Liver (tissue), 3 donors: ENCODE data around the gene ETV6.

Source experiments
- EGR1 ChIP-seq, 2 donors: IDR thresholded peaks; 2 replicates each; pipeline ENCODE4 v1.6.1; 2016 to 2018; ENCODE audit warnings: antibody characterized with exemption in 2 of 2, low read depth in 2 of 2
- GABPA ChIP-seq, 2 donors: IDR thresholded peaks in 1 of 2; conservative IDR thresholded peaks in 1 of 2; 2 replicates each; pipeline ENCODE4 v1.6.1; 2016; ENCODE audit warnings: antibody characterized with exemption in 2 of 2, mild to moderate bottlenecking in 1 of 2, moderate library complexity in 1 of 2
- HNF4G ChIP-seq: IDR thresholded peaks from 2 replicates; pipeline ENCODE4 v1.6.1; 2016; ENCODE audit warnings: antibody characterized with exemption
- JUND ChIP-seq, 2 donors: IDR thresholded peaks; 2 replicates each; pipeline ENCODE4 v1.6.1; 2016; ENCODE audit warnings: antibody characterized with exemption in 2 of 2
- RAD21 ChIP-seq, 2 donors: IDR thresholded peaks; 2 replicates each; pipeline ENCODE4 v1.6.1; 2016; ENCODE audit warnings: antibody characterized with exemption in 2 of 2, mild to moderate bottlenecking in 2 of 2
- RXRA ChIP-seq, 2 donors: IDR thresholded peaks; 2 replicates each; pipeline ENCODE4 v1.6.1; 2017 to 2018; ENCODE audit warnings: antibody characterized with exemption in 2 of 2, mild to moderate bottlenecking in 1 of 2
- SP1 ChIP-seq: IDR thresholded peaks from 2 replicates; pipeline ENCODE4 v1.6.1; 2018; ENCODE audit warnings: antibody characterized with exemption, mild to moderate bottlenecking
- YY1 ChIP-seq: IDR thresholded peaks from 2 replicates; pipeline ENCODE4 v1.6.1; 2016; ENCODE audit warnings: antibody characterized with exemption, mild to moderate bottlenecking
- ZBTB33 ChIP-seq: IDR thresholded peaks from 2 replicates; pipeline ENCODE4 v1.6.1; 2016; ENCODE audit warnings: antibody characterized with exemption
- TF ChIP-seq, protein P1 (sequence below): fragments of 150-350 bp; IDR thresholded peaks from 2 replicates; pipeline ENCODE4 v1.5.1; 2017; ENCODE audit warnings: improper control_type of control experiment, low read depth, low read length; ENCODE audit not compliant: missing input control
- TF ChIP-seq, protein P2 (sequence below): IDR thresholded peaks from 2 replicates; pipeline ENCODE4 v1.6.1; 2016; ENCODE audit warnings: antibody characterized with exemption
- TF ChIP-seq, protein P3 (sequence below): IDR thresholded peaks from 2 replicates; pipeline ENCODE4 v1.6.1; 2016; ENCODE audit warnings: antibody characterized with exemption
- TF ChIP-seq, protein P4 (sequence below): IDR thresholded peaks from 2 replicates; pipeline ENCODE4 v1.6.1; 2016; ENCODE audit warnings: antibody characterized with exemption, mild to moderate bottlenecking
- donor health status: healthy.
- donor health status: healthy.

- no peak for TF ChIP-seq YY1
- TF ChIP-seq, protein P1, sequence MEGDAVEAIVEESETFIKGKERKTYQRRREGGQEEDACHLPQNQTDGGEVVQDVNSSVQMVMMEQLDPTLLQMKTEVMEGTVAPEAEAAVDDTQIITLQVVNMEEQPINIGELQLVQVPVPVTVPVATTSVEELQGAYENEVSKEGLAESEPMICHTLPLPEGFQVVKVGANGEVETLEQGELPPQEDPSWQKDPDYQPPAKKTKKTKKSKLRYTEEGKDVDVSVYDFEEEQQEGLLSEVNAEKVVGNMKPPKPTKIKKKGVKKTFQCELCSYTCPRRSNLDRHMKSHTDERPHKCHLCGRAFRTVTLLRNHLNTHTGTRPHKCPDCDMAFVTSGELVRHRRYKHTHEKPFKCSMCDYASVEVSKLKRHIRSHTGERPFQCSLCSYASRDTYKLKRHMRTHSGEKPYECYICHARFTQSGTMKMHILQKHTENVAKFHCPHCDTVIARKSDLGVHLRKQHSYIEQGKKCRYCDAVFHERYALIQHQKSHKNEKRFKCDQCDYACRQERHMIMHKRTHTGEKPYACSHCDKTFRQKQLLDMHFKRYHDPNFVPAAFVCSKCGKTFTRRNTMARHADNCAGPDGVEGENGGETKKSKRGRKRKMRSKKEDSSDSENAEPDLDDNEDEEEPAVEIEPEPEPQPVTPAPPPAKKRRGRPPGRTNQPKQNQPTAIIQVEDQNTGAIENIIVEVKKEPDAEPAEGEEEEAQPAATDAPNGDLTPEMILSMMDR: no peak
- TF ChIP-seq, protein P2, sequence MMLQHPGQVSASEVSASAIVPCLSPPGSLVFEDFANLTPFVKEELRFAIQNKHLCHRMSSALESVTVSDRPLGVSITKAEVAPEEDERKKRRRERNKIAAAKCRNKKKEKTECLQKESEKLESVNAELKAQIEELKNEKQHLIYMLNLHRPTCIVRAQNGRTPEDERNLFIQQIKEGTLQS: no peak
- no peak for TF ChIP-seq SP1
- TF ChIP-seq RAD21 (IDR thresholded peaks at IDR 0.05): no peak
- no peak for TF ChIP-seq RXRA (IDR thresholded peaks at IDR 0.05)
- TF ChIP-seq, protein P3, sequence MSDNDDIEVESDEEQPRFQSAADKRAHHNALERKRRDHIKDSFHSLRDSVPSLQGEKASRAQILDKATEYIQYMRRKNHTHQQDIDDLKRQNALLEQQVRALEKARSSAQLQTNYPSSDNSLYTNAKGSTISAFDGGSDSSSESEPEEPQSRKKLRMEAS: no peak
- no peak for TF ChIP-seq EGR1 (IDR thresholded peaks at IDR 0.05; ENCODE audit: low read depth in 2 of 2)
- no peak for TF ChIP-seq HNF4G
- TF ChIP-seq JUND (IDR thresholded peaks at IDR 0.05): no peak
- TF ChIP-seq GABPA (IDR thresholded peaks at IDR 0.05 in 1 of 2, conservative IDR thresholded peaks at IDR 0.05 in 1 of 2): no peak
- TF ChIP-seq ZBTB33: no peak
- TF ChIP-seq, protein P4, sequence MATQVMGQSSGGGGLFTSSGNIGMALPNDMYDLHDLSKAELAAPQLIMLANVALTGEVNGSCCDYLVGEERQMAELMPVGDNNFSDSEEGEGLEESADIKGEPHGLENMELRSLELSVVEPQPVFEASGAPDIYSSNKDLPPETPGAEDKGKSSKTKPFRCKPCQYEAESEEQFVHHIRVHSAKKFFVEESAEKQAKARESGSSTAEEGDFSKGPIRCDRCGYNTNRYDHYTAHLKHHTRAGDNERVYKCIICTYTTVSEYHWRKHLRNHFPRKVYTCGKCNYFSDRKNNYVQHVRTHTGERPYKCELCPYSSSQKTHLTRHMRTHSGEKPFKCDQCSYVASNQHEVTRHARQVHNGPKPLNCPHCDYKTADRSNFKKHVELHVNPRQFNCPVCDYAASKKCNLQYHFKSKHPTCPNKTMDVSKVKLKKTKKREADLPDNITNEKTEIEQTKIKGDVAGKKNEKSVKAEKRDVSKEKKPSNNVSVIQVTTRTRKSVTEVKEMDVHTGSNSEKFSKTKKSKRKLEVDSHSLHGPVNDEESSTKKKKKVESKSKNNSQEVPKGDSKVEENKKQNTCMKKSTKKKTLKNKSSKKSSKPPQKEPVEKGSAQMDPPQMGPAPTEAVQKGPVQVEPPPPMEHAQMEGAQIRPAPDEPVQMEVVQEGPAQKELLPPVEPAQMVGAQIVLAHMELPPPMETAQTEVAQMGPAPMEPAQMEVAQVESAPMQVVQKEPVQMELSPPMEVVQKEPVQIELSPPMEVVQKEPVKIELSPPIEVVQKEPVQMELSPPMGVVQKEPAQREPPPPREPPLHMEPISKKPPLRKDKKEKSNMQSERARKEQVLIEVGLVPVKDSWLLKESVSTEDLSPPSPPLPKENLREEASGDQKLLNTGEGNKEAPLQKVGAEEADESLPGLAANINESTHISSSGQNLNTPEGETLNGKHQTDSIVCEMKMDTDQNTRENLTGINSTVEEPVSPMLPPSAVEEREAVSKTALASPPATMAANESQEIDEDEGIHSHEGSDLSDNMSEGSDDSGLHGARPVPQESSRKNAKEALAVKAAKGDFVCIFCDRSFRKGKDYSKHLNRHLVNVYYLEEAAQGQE: no peak
Measured at GRCh38 chr12:11799502-11799873, 150.0 kb downstream of the ETV6 start.
